Measurements from ENCODE around the gene ENDOV.

- TF ChIP-seq CTCF (IDR thresholded peaks at IDR 0.05; ENCODE audit: poor library complexity) (no peak), EZH2 (IDR thresholded peaks at IDR 0.05; ENCODE audit: borderline replicate concordance) (no peak)
These were observed 48.9 kb downstream of the ENDOV start for GRCh38 chr17:80463784-80464400.

Measured in hepatocyte (in vitro differentiated cells).